Measurements from ENCODE around the gene ASB13. TPM values are rescaled to one million over a fixed set of nuclear protein-coding genes. Genes with fewer than 3 reads are reported as not detected.

The ASB13 gene
- total RNA-seq, 2 donors from 2014 or later: 12.8 to 13.5 TPM

- Histone ChIP-seq H3K9ac (ENCODE audit: extremely low read depth, low read length, poor library complexity, severe bottlenecking) (no peak overlapping the region), H3K4me3 (ENCODE audit: low read length) (no peak overlapping the region), H3K4me1 (ENCODE audit: control insufficient read depth, insufficient read depth, low read length) (no peaks in the 10 kb centered on the region), H3K27me3 (ENCODE audit: control insufficient read depth, insufficient read depth, low read length, poor library complexity, severe bottlenecking) (no peaks in the 10 kb centered on the region), H3K9me3 (ENCODE audit: control insufficient read depth, low read length) (no peaks in the 10 kb centered on the region), H3K27ac (ENCODE audit: low read depth, low read length) (no peak overlapping the region), H3K36me3 (ENCODE audit: control insufficient read depth, insufficient read depth, low read length) (no peaks in the 10 kb centered on the region)
- Mint-ChIP-seq H3K27ac (peak overlapping the region; percentile 17), H3K4me1 (peaks cover 3% of the 10 kb centered on the region), H3K27me3 (ENCODE audit: insufficient read depth) (no peaks in the 10 kb centered on the region), H3K9me3 (no peaks in the 10 kb centered on the region), H3K4me3 (no peak overlapping the region), H3K36me3 (ENCODE audit: low read depth) (no peaks in the 10 kb centered on the region)
- DNase-seq: no peak
- WGBS, 2 experiments (ENCODE audit: insufficient coverage in 1 of 2, insufficient read length in 1 of 2): 84 to 90% methylated on average over 12 of the region's 12 CpGs
- TF ChIP-seq CTCF (conservative IDR thresholded peaks at IDR 0.05): no peak
Measured at GRCh38 chr10:5618829-5619228, 47.6 kb downstream of the ASB13 start.

DNA sequence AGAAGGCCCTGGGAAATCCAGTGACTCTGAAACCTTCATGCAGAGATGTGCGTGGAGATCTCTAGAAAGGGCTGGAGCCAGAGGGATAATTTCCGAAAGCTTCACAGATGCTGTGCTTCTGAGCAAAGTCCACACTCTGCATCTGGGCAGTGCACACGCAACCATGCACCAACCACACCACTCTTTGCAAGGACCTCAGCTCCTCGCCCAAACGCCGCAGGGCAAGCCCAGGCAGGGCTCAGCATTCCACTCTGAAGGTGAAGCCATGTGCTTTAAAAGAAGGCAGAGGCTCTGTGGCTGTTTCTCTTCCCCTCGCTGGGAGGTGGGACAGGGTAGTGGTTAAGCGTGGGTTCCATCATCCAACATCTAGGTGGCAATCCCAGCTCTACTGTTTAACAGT, 48.4 kb downstream of the ASB13 start:
- Histone ChIP-seq H3K9me3 (ENCODE audit: control insufficient read depth, low read length) (no peaks in the 10 kb centered on the region), H3K4me1 (ENCODE audit: control insufficient read depth, insufficient read depth, low read length) (no peaks in the 10 kb centered on the region), H3K4me3 (ENCODE audit: low read length) (no peak overlapping the region), H3K27ac (ENCODE audit: low read depth, low read length) (no peak overlapping the region), H3K36me3 (ENCODE audit: control insufficient read depth, insufficient read depth, low read length) (no peaks in the 10 kb centered on the region), H3K9ac (ENCODE audit: extremely low read depth, low read length, poor library complexity, severe bottlenecking) (no peak overlapping the region), H3K27me3 (ENCODE audit: control insufficient read depth, insufficient read depth, low read length, poor library complexity, severe bottlenecking) (no peaks in the 10 kb centered on the region)
- no peak for TF ChIP-seq CTCF (conservative IDR thresholded peaks at IDR 0.05)
- Mint-ChIP-seq H3K4me3 (no peak overlapping the region), H3K27me3 (ENCODE audit: insufficient read depth) (no peaks in the 10 kb centered on the region), H3K36me3 (ENCODE audit: low read depth) (no peaks in the 10 kb centered on the region), H3K27ac (no peak overlapping the region), H3K4me1 (peaks cover 3% of the 10 kb centered on the region), H3K9me3 (no peaks in the 10 kb centered on the region)
- WGBS, 2 experiments (ENCODE audit: insufficient coverage in 1 of 2, insufficient read length in 1 of 2): 89 to 92% methylated on average over 8 of the region's 8 CpGs
- no peak for DNase-seq

- Histone ChIP-seq H3K4me1 (ENCODE audit: control insufficient read depth, insufficient read depth, low read length) (no peaks in the 10 kb centered on the region), H3K4me3 (ENCODE audit: low read length) (no peak overlapping the region), H3K9me3 (ENCODE audit: control insufficient read depth, low read length) (no peaks in the 10 kb centered on the region), H3K27me3 (ENCODE audit: control insufficient read depth, insufficient read depth, low read length, poor library complexity, severe bottlenecking) (no peaks in the 10 kb centered on the region), H3K9ac (ENCODE audit: extremely low read depth, low read length, poor library complexity, severe bottlenecking) (no peak overlapping the region), H3K27ac (ENCODE audit: low read depth, low read length) (no peak overlapping the region), H3K36me3 (ENCODE audit: control insufficient read depth, insufficient read depth, low read length) (no peaks in the 10 kb centered on the region)
- H3K27me3 Mint-ChIP-seq (ENCODE audit: insufficient read depth): no peaks in the 10 kb centered on the region
- 72 to 86% methylated on average over 5 to 11 of the region's 11 CpGs for WGBS, 2 experiments (ENCODE audit: insufficient coverage in 1 of 2, insufficient read length in 1 of 2)
- H3K36me3 Mint-ChIP-seq (ENCODE audit: low read depth): no peaks in the 10 kb centered on the region
- DNase-seq: no peak
- no peak for TF ChIP-seq CTCF (conservative IDR thresholded peaks at IDR 0.05)
- no peak overlapping the region for H3K27ac Mint-ChIP-seq
- no peak overlapping the region for H3K4me3 Mint-ChIP-seq
- H3K9me3 Mint-ChIP-seq: no peaks in the 10 kb centered on the region
- H3K4me1 Mint-ChIP-seq: peaks cover 3% of the 10 kb centered on the region
Measured at GRCh38 chr10:5617521-5617920, 48.9 kb downstream of the ASB13 start.

Data from endodermal cell (in vitro differentiated cells).